Epithelial cell of esophagus (primary cell): ENCODE measurements around the gene ATP6V0D1.

Source experiments
- DNase-seq: peaks from one replicate; pipeline ENCODE4 v3.0.0; 2010; ENCODE audit warnings: low read depth
- H3K4me3 ChIP-seq: 2 replicates; pipeline ENCODE4 v1.5.1; 2011; ENCODE audit warnings: mild to moderate bottlenecking, low read length, control low read depth
- TF ChIP-seq, protein P1 (sequence below): IDR thresholded peaks from 2 replicates; pipeline ENCODE4 v1.5.1; 2011; ENCODE audit warnings: low read depth, mild to moderate bottlenecking, low read length, control low read depth, inconsistent platforms; ENCODE audit not compliant: insufficient read depth; ENCODE audit errors: missing control alignments

The ATP6V0D1 gene

DNA sequence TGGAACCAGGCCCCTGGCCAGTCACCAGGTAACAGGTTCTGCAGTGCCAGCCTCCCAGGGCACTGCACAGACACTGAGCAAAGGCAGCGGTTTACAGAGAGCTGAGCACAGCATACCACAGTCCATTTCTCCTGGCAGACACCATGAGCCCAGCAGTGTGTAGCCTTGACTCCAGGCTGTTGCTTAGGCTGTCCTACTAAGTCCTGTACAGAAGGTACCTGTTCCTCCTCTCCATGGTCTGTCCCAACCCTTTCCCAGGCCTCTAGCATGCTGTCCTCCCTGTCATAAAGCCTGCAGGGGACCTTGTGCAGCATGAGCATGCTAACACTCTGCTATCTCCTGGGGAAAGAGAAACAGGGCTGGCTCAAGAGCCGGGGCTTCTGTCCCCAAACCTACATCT is 20.0 kb downstream of the ATP6V0D1 start:
- TF ChIP-seq, protein P1, sequence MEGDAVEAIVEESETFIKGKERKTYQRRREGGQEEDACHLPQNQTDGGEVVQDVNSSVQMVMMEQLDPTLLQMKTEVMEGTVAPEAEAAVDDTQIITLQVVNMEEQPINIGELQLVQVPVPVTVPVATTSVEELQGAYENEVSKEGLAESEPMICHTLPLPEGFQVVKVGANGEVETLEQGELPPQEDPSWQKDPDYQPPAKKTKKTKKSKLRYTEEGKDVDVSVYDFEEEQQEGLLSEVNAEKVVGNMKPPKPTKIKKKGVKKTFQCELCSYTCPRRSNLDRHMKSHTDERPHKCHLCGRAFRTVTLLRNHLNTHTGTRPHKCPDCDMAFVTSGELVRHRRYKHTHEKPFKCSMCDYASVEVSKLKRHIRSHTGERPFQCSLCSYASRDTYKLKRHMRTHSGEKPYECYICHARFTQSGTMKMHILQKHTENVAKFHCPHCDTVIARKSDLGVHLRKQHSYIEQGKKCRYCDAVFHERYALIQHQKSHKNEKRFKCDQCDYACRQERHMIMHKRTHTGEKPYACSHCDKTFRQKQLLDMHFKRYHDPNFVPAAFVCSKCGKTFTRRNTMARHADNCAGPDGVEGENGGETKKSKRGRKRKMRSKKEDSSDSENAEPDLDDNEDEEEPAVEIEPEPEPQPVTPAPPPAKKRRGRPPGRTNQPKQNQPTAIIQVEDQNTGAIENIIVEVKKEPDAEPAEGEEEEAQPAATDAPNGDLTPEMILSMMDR, result no peak
- no peak for DNase-seq
- no peak overlapping the region for H3K4me3 ChIP-seq

DNA sequence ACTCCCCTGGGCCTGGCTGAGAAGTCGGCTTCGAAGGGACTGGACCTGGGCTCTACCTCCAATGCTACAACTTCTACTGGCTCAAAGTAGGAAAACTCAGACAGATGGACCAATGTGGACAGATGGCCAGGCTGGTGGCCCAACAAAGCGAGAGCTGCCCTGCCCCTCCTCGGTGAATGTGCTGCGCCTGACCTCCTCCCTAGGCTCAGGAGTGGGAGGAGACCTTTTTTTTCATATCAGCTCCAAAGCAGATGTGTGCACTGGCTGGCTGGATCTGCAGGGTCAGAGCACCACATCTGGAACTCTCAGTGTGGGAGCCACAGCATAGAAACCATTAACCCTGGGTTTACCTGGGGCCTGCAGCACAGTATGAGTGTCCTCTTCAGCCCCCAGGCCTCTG is 20.8 kb downstream of the ATP6V0D1 start:
- TF ChIP-seq, protein P1, result no peak
- H3K4me3 ChIP-seq, result no peak overlapping the region
- DNase-seq, result no peak

DNA sequence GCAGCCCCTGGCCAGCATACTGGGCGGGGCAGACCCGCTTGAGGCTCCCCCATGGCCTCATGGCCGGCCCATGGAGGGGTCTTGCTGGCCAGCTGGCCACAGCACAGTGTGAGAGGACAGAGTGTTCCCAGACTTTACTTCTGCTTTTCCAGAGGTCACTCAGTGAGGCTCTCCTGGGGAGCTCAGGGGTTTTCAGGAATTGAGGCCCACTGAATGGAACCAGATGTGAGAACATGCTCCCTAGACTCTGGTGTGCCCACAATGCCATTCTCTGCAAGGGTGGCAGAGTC is 21.2 kb downstream of the ATP6V0D1 start:
- TF ChIP-seq, protein P1, result no peak
- H3K4me3 ChIP-seq, result no peak overlapping the region
- no peak for DNase-seq

DNA sequence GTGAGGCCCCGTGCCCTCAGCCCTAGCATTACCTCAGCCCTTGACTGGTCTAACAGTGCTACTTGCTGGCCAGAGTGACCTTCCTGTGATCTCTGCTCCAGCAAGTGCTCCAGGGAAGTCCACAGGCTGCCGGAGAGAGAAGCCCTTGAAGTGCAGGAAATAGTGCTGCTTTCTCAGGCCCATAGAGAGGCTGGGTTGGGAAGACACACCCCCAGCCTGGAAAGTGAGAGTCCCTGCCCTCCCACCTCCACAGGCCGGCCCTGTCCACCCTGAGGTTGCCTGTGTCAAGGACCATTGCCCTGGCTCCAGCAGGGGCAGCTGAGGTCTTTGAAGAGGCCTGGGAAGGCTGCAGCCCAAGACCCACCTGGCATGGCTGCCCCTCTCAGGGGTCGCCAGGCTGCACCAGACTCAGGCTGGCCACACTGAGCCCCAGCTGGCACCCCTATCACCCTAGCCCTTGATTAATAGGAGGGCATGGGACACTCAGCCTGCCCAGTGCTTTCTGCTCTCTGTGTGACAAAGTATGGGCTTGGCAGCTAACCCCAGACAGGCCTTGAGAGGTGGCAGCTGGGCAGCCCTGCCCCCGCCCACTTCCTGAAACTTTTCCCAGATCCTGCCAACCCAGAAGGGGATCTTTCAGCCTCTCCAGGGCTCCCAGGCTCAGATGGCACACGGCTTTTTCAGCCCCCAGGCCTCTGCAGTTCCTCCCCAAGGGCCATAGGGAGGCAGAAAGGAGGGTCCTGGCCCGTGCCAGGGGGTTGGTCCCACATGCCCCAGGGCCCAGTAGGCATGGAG is 21.7 kb downstream of the ATP6V0D1 start:
- DNase-seq, result no peak
- H3K4me3 ChIP-seq, result no peak overlapping the region
- TF ChIP-seq, protein P1, result no peak

DNA sequence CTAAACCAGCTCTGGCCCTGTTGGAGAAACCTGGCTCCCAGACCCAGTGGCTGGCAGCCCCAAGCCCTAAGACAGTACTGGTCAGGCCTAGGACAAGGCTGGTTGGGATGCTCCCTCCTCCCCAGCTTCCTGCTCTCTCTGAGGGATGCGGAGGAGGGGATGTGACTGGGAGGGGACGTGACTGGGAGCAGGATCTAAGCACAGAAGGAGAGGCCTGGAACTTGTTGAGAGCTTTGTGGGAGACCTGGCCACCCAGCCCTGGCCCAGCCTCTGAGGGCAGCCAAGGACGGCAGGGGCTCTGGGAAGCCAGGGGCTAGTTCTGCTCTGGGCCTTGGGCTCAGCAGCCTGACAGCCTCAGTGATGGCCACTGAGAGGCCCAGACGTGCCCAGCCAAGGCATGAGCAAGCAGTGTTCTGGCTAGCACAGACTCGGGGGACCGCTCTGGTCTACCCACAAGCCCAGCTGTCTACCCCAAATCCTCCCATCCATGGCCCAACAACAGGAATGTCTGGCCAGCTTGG is 22.8 kb downstream of the ATP6V0D1 start:
- H3K4me3 ChIP-seq, result no peak overlapping the region
- TF ChIP-seq, protein P1, result no peak

DNA sequence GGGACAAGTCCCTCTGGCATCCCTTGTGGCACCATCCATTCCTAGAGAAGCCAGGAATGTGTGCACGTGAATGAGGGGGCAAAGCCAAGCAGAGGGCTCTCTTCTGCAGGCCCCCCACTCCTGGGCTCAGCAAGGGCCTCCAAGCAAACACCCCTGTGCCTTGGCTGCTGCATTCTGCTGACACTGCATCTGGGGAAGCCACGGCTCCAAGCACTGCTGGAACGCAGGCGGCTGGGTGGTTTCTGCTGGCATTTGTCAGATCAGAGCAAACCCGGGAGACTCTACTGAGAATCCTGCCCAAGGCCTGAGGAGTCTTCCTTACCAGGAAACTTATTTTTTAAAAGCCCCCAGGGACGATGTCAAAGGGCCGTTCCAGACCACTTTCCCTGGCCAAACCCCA is 23.3 kb downstream of the ATP6V0D1 start:
- DNase-seq, result no peak
- H3K4me3 ChIP-seq, result no peak overlapping the region
- TF ChIP-seq, protein P1, result no peak

More for the DNA sequence above, 22.8 kb downstream of the ATP6V0D1 start:
- no peak for DNase-seq
